ENCODE data around the gene APBA2.

APBA2 gene

GRCh38 chr15:28987337-28987736, 101.6 kb downstream of the APBA2 start:
- DNase-seq = no peak

- DNase-seq = no peak
Observed at GRCh38 chr15:28989239-28989830, 103.6 kb downstream of the APBA2 start.

- DNase-seq = no peak
Observed at GRCh38 chr15:28989896-28990295, 104.1 kb downstream of the APBA2 start.

GRCh38 chr15:28990390-28990789, 104.6 kb downstream of the APBA2 start:
- DNase-seq = no peak

GRCh38 chr15:28991236-28992171, 105.7 kb downstream of the APBA2 start:
- DNase-seq = no peak

- DNase-seq = no peak
Observed at GRCh38 chr15:28992336-28992864, 106.6 kb downstream of the APBA2 start.

GRCh38 chr15:28993051-28993719, 107.4 kb downstream of the APBA2 start:
- no peak for DNase-seq

- no peak for DNase-seq
Observed at GRCh38 chr15:28993720-28994053, 107.9 kb downstream of the APBA2 start.

GRCh38 chr15:28994142-28994830, 108.5 kb downstream of the APBA2 start:
- DNase-seq = peak; percentile 29

GRCh38 chr15:28994831-28995596, 109.2 kb downstream of the APBA2 start:
- DNase-seq = no peak

GRCh38 chr15:28995705-28996104, 109.9 kb downstream of the APBA2 start:
- no peak for DNase-seq

GRCh38 chr15:28996289-28996688, 110.5 kb downstream of the APBA2 start:
- no peak for DNase-seq

GRCh38 chr15:28996953-28997352, 111.2 kb downstream of the APBA2 start:
- no peak for DNase-seq

- DNase-seq = no peak
Observed at GRCh38 chr15:28997791-28998190, 112.0 kb downstream of the APBA2 start.

GRCh38 chr15:28998511-28998910, 112.7 kb downstream of the APBA2 start:
- no peak for DNase-seq

GRCh38 chr15:29003191-29003839, 117.5 kb downstream of the APBA2 start:
- no peak for DNase-seq

GRCh38 chr15:29003840-29004233, 118.1 kb downstream of the APBA2 start:
- DNase-seq = no peak

GRCh38 chr15:29005931-29006330, 120.2 kb downstream of the APBA2 start:
- no peak for DNase-seq

GRCh38 chr15:29008846-29009245, 123.1 kb downstream of the APBA2 start:
- DNase-seq = no peak

- DNase-seq = no peak
Observed at GRCh38 chr15:29012097-29012496, 126.3 kb downstream of the APBA2 start.

- DNase-seq = no peak
Observed at GRCh38 chr15:29014493-29014892, 128.7 kb downstream of the APBA2 start.

- no peak for DNase-seq
Observed at GRCh38 chr15:29016518-29016917, 130.7 kb downstream of the APBA2 start.
